DND-41 (cell line): ENCODE results near the gene NUP160.

Experiments used
- ATAC-seq: fragments of 200-7000 bp; cut with Tn5 transposase; 3 replicates; pipeline ENCODE4 v1.9.1; 2021; ENCODE audit warnings: low read depth; ENCODE audit not compliant: insufficient read depth
- DNase-seq: peaks from one replicate; pipeline ENCODE4 v3.0.0-alpha.2; 2020
- H2AFZ ChIP-seq: 2 replicates; pipeline ENCODE4 v1.6.0; 2012; ENCODE audit warnings: low read depth, low read length
- H3K27ac ChIP-seq: 2 replicates; pipeline ENCODE4 v1.5.1; 2012; ENCODE audit warnings: low read length, inconsistent platforms
- H3K27me3 ChIP-seq: fragments of 200-600 bp; sonication (generic); 2 replicates; pipeline ENCODE4 v1.6.0; 2012; ENCODE audit warnings: low read length, mild to moderate bottlenecking, inconsistent platforms; ENCODE audit not compliant: insufficient read depth, poor library complexity
- H3K36me3 ChIP-seq: 2 replicates; pipeline ENCODE4 v1.5.1; 2012; ENCODE audit warnings: low read length, inconsistent platforms; ENCODE audit not compliant: insufficient read depth
- H3K4me1 ChIP-seq: 2 replicates; pipeline ENCODE4 v1.5.1; 2012; ENCODE audit warnings: mild to moderate bottlenecking, low read length; ENCODE audit not compliant: insufficient read depth
- H3K4me2 ChIP-seq: 2 replicates; pipeline ENCODE4 v1.6.0; 2012; ENCODE audit warnings: mild to moderate bottlenecking, moderate library complexity, low read length, inconsistent platforms; ENCODE audit not compliant: insufficient read depth
- H3K4me3 ChIP-seq, 2 experiments: fragments of 200-600 bp in 1 of 2; shearing (Covaris generic) in 1 of 2; 2 replicates each; pipeline ENCODE4 v1.5.1; 2012 to 2016; ENCODE audit warnings: inconsistent platforms in 2 of 2, low read length in 2 of 2, mild to moderate bottlenecking in 2 of 2, low read depth in 1 of 2, moderate library complexity in 1 of 2
- H3K79me2 ChIP-seq: 2 replicates; pipeline ENCODE4 v1.6.0; 2012; ENCODE audit warnings: low read length, inconsistent platforms; ENCODE audit not compliant: insufficient read depth
- H3K9ac ChIP-seq: 2 replicates; pipeline ENCODE4 v1.6.0; 2012; ENCODE audit warnings: low read depth, mild to moderate bottlenecking, inconsistent platforms, low read length, moderate library complexity
- H3K9me3 ChIP-seq: 2 replicates; pipeline ENCODE4 v1.5.1; 2012; ENCODE audit warnings: low read length, moderate library complexity, mild to moderate bottlenecking, inconsistent platforms; ENCODE audit not compliant: insufficient read depth, severe bottlenecking
- H4K20me1 ChIP-seq: 2 replicates; pipeline ENCODE4 v1.6.0; 2012; ENCODE audit warnings: low read length; ENCODE audit not compliant: insufficient read depth
- CTCF ChIP-seq: IDR thresholded peaks from 2 replicates; pipeline ENCODE4 v1.5.1; 2012; ENCODE audit warnings: borderline replicate concordance, low read length, moderate library complexity, mild to moderate bottlenecking; ENCODE audit not compliant: poor library complexity, severe bottlenecking; ENCODE audit errors: extremely low read depth
- EZH2 ChIP-seq: IDR thresholded peaks from 3 replicates; pipeline ENCODE4 v1.6.1; 2012; ENCODE audit warnings: borderline replicate concordance, low read depth, mild to moderate bottlenecking, moderate library complexity, low read length, inconsistent platforms; ENCODE audit not compliant: severe bottlenecking

Gene NUP160

GRCh38 chr11:47856186-47856585 lies 8.0 kb upstream of the NUP160 start:
- H3K9ac ChIP-seq, result no peak overlapping the region
- H3K4me2 ChIP-seq, result no peak overlapping the region
- TF ChIP-seq EZH2, result no peak
- TF ChIP-seq CTCF, result no peak
- no peaks in the 10 kb centered on the region for H3K36me3 ChIP-seq
- no peaks in the 10 kb centered on the region for H3K79me2 ChIP-seq
- DNase-seq, result no peak
- no peak for ATAC-seq
- no peaks in the 10 kb centered on the region for H3K27me3 ChIP-seq
- H2AFZ ChIP-seq, result no peak overlapping the region
- no peaks in the 10 kb centered on the region for H4K20me1 ChIP-seq
- no peaks in the 10 kb centered on the region for H3K9me3 ChIP-seq
- peaks cover under 1% of the 10 kb centered on the region; the same call in 1 of the 2 replicates for H3K4me1 ChIP-seq
- H3K27ac ChIP-seq, result no peak overlapping the region
- H3K4me3 ChIP-seq, result no peak overlapping the region

- H3K4me2 ChIP-seq, result no peak overlapping the region
- no peak overlapping the region for H3K27ac ChIP-seq
- no peak for DNase-seq
- H3K4me3 ChIP-seq, result no peak overlapping the region
- no peak overlapping the region for H3K9ac ChIP-seq
- H4K20me1 ChIP-seq, result no peaks in the 10 kb centered on the region
- no peak for ATAC-seq
- no peak overlapping the region for H2AFZ ChIP-seq
- H3K79me2 ChIP-seq, result no peaks in the 10 kb centered on the region
- H3K27me3 ChIP-seq, result no peaks in the 10 kb centered on the region
- peaks cover 14% of the 10 kb centered on the region for H3K4me1 ChIP-seq
- TF ChIP-seq EZH2, result no peak
- TF ChIP-seq CTCF, result no peak
- H3K9me3 ChIP-seq, result no peaks in the 10 kb centered on the region
- H3K36me3 ChIP-seq, result no peaks in the 10 kb centered on the region
Measured at GRCh38 chr11:47854667-47855066, 6.5 kb upstream of the NUP160 start.

GRCh38 chr11:47852053-47852452 lies 3.9 kb upstream of the NUP160 start:
- ATAC-seq, result no peak
- no peak for DNase-seq
- TF ChIP-seq EZH2 (no peak), CTCF (no peak)
- Histone ChIP-seq H3K4me1 (peaks cover 28% of the 10 kb centered on the region), H4K20me1 (no peaks in the 10 kb centered on the region), H3K9me3 (no peaks in the 10 kb centered on the region), H3K79me2 (peaks cover 13% of the 10 kb centered on the region), H3K4me2 (no peak overlapping the region), H3K36me3 (no peaks in the 10 kb centered on the region), H3K9ac (no peak overlapping the region), H3K4me3 (no peak overlapping the region), H2AFZ (no peak overlapping the region), H3K27ac (no peak overlapping the region), H3K27me3 (no peaks in the 10 kb centered on the region)

- Histone ChIP-seq H3K27me3 (no peaks in the 10 kb centered on the region), H3K36me3 (peaks cover 13% of the 10 kb centered on the region), H3K9me3 (no peaks in the 10 kb centered on the region), H3K4me2 (no peak overlapping the region; the same call in 1 of the 2 replicates), H3K4me3 (no peak overlapping the region), H3K27ac (no peak overlapping the region), H3K4me1 (peaks cover 45% of the 10 kb centered on the region), H2AFZ (no peak overlapping the region; the same call in 1 of the 2 replicates), H4K20me1 (no peaks in the 10 kb centered on the region), H3K79me2 (peaks cover 30% of the 10 kb centered on the region), H3K9ac (no peak overlapping the region)
- peak; percentile 35; the same call in 2 of the 3 replicates for ATAC-seq
- DNase-seq, result no peak
- no peak for TF ChIP-seq EZH2
- TF ChIP-seq CTCF, result no peak
Measured at GRCh38 chr11:47850337-47850736, 2.2 kb upstream of the NUP160 start.
